ENCODE measurements around the gene SLC25A3.

GRCh38 chr12:98582093-98582492 lies 11.4 kb upstream of the SLC25A3 start:
- TF ChIP-seq POLR2AphosphoS5 (IDR thresholded peaks at IDR 0.05) (no peak), POLR2A (IDR thresholded peaks at IDR 0.05) (no peak)
- TF ChIP-seq, protein P1, sequence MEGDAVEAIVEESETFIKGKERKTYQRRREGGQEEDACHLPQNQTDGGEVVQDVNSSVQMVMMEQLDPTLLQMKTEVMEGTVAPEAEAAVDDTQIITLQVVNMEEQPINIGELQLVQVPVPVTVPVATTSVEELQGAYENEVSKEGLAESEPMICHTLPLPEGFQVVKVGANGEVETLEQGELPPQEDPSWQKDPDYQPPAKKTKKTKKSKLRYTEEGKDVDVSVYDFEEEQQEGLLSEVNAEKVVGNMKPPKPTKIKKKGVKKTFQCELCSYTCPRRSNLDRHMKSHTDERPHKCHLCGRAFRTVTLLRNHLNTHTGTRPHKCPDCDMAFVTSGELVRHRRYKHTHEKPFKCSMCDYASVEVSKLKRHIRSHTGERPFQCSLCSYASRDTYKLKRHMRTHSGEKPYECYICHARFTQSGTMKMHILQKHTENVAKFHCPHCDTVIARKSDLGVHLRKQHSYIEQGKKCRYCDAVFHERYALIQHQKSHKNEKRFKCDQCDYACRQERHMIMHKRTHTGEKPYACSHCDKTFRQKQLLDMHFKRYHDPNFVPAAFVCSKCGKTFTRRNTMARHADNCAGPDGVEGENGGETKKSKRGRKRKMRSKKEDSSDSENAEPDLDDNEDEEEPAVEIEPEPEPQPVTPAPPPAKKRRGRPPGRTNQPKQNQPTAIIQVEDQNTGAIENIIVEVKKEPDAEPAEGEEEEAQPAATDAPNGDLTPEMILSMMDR (IDR thresholded peaks at IDR 0.05), result no peak

All from stomach (tissue), 4 donors.